Measurements from ENCODE around the gene PTPRG.

- TF ChIP-seq CTCF (IDR thresholded peaks at IDR 0.05) = no peak
- TF ChIP-seq POLR2A (IDR thresholded peaks at IDR 0.05) = no peak
Observed at GRCh38 chr3:61595826-61596225, 34.5 kb downstream of the PTPRG start.
